ENCODE measurements around the gene NEIL1. TPM values are rescaled to one million over a fixed set of nuclear protein-coding genes. Genes with fewer than 3 reads are reported as not detected.
"Not testable (repeated sequence)": the region's sequence is repeated elsewhere in the genome, so short reads cannot be mapped to it uniquely, and the experiment has no call there.

Gene NEIL1
- total RNA-seq (2014; rRNA removed; shearing (Covaris generic)) = 0.12 and 0.48 TPM in 2 replicates

GRCh38 chr15:75346796-75347221 is at the start of gene NEIL1:
NEIL1 (plus strand) TSS chr15:75347039; CDS start chr15:75348906, 1,867 bp downstream.
- no peak for DNase-seq (ENCODE audit: low spot score)

- not testable (repeated sequence) for DNase-seq (ENCODE audit: low spot score)
These were observed 48.1 kb upstream of the NEIL1 start for GRCh38 chr15:75298541-75299310.

GRCh38 chr15:75299311-75299688 is 47.5 kb upstream of the NEIL1 start:
- not testable (repeated sequence) for DNase-seq (ENCODE audit: low spot score)

- DNase-seq (ENCODE audit: low spot score) = not testable (repeated sequence)
These were observed 46.8 kb upstream of the NEIL1 start for GRCh38 chr15:75300026-75300425.

- DNase-seq (ENCODE audit: low spot score) = no peak
These were observed 44.5 kb upstream of the NEIL1 start for GRCh38 chr15:75302318-75302717.

- DNase-seq (ENCODE audit: low spot score) = not testable (repeated sequence)
These were observed 44.1 kb upstream of the NEIL1 start for GRCh38 chr15:75302753-75303152.

- no peak for DNase-seq (ENCODE audit: low spot score)
These were observed 40.7 kb upstream of the NEIL1 start for GRCh38 chr15:75306188-75306587.

GRCh38 chr15:75307778-75308390 is 39.0 kb upstream of the NEIL1 start:
- DNase-seq (ENCODE audit: low spot score) = peak; percentile 33

GRCh38 chr15:75309711-75310110 is 37.1 kb upstream of the NEIL1 start:
- no peak for DNase-seq (ENCODE audit: low spot score)

- DNase-seq (ENCODE audit: low spot score) = peak; percentile 47
These were observed 34.3 kb upstream of the NEIL1 start for GRCh38 chr15:75312548-75312947.

GRCh38 chr15:75313116-75313845 is 33.6 kb upstream of the NEIL1 start:
- DNase-seq (ENCODE audit: low spot score) = no peak

GRCh38 chr15:75314552-75315290 is 32.1 kb upstream of the NEIL1 start:
- DNase-seq (ENCODE audit: low spot score) = no peak

- not testable (repeated sequence) for DNase-seq (ENCODE audit: low spot score)
These were observed 27.5 kb upstream of the NEIL1 start for GRCh38 chr15:75319231-75319897.

GRCh38 chr15:75321711-75322110 is 25.1 kb upstream of the NEIL1 start:
- DNase-seq (ENCODE audit: low spot score) = no peak

- no peak for DNase-seq (ENCODE audit: low spot score)
These were observed 20.9 kb upstream of the NEIL1 start for GRCh38 chr15:75325922-75326321.

- no peak for DNase-seq (ENCODE audit: low spot score)
These were observed 19.8 kb upstream of the NEIL1 start for GRCh38 chr15:75327005-75327404.

- DNase-seq (ENCODE audit: low spot score) = no peak
These were observed 19.3 kb upstream of the NEIL1 start for GRCh38 chr15:75327491-75327890.

GRCh38 chr15:75328493-75329314 is 18.1 kb upstream of the NEIL1 start:
- no peak for DNase-seq (ENCODE audit: low spot score)

GRCh38 chr15:75329571-75329970 is 17.3 kb upstream of the NEIL1 start:
- no peak for DNase-seq (ENCODE audit: low spot score)

- not testable (repeated sequence) for DNase-seq (ENCODE audit: low spot score)
These were observed 14.7 kb upstream of the NEIL1 start for GRCh38 chr15:75332093-75332492.

Data from A172 (cell line).